AG09319 (cell line): ENCODE results near the gene GRIK2.

ENCODE experiments used
- DNase-seq: peaks from one replicate; pipeline ENCODE4 v3.0.0-alpha.2; 2010; ENCODE audit warnings: low read depth; ENCODE audit errors: extremely low read depth
- CTCF ChIP-seq: IDR thresholded peaks from 2 replicates; pipeline ENCODE4 v1.5.1; 2011; ENCODE audit warnings: low read depth, mild to moderate bottlenecking, inconsistent platforms, low read length, moderate library complexity

The GRIK2 gene

GRCh38 chr6:101668496-101669030 lies 275.1 kb downstream of the GRIK2 start:
- no peak for DNase-seq
- no peak for TF ChIP-seq CTCF

DNA sequence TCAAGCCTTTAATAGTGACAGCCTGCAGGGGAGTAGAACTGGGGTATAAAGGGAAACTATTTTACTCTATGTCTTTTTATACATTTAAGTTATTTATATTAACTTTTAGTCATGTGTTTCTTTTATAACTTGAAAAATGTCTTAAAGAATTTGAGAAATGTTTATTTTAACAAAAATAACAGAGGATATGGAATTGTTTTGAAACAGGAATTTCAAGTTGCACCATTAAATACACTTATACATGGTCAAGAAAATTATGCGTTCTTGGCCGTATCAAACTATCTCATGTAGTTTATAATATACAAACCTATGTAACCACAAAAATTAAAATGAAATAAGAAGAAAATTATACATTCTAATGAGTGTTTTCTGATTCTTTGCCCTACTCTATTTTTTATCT lies 282.7 kb downstream of the GRIK2 start:
- no peak for DNase-seq
- no peak for TF ChIP-seq CTCF

- no peak for TF ChIP-seq CTCF
- no peak for DNase-seq
Observed at GRCh38 chr6:101682937-101683336, 289.4 kb downstream of the GRIK2 start.

DNA sequence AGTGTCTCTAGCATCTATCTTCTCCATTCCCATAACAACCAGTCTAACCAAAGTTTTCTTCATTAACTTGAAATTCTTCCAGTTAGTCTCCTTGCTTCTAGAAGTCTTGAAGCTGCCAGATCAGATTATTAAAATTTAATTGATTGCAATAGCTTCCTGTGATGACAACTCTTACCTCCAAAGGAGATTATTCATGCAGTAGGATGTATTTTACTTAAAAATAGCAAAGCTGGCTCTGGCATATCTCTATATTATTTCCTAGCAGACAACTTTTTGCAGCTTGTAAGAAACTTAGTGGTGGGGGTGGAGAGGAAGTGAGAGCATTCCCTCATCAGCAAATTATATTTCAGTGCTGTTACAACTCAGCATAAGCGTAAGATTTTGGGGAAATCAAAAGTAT lies 290.4 kb downstream of the GRIK2 start:
- TF ChIP-seq CTCF: no peak
- DNase-seq: no peak

DNA sequence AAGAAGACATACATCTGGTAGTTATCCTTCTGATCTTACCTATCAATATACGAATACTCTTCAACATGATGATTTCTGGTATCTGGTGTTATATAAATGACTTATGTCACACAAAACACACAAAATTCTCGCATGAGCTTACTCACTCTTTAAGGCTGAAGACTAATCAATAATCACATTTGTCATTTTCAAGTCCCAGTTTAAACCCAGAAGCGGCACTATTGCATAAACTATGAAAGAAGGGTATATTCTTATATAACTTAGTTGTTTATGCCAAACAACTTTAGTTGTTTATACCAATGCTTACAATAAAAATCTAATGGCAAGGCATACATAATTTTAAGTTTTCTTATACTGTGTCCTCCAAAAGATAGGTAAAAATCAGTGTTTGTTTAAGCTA lies 293.1 kb downstream of the GRIK2 start:
- DNase-seq: no peak
- TF ChIP-seq CTCF: no peak

- DNase-seq: no peak
- no peak for TF ChIP-seq CTCF
Observed at GRCh38 chr6:101689156-101689555, 295.6 kb downstream of the GRIK2 start.

DNA sequence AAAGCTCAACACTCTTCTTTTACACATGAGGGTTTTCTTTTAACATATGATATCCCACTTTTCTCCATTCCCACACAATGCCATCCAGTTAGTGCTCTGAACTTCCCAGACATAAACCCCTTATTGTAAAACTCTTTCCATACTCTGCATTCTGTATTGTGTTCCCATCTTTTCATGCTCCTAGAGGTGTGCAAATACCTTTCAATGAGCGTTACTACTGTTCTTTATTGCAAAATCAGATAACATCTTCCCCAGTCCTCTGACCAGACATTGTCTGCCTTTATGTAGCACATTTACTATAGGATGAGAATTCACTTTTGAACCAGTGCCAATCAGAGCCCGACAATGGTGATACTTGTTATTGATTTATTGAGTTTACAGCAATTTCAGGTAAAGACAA lies 296.2 kb downstream of the GRIK2 start:
- DNase-seq: no peak
- no peak for TF ChIP-seq CTCF

DNA sequence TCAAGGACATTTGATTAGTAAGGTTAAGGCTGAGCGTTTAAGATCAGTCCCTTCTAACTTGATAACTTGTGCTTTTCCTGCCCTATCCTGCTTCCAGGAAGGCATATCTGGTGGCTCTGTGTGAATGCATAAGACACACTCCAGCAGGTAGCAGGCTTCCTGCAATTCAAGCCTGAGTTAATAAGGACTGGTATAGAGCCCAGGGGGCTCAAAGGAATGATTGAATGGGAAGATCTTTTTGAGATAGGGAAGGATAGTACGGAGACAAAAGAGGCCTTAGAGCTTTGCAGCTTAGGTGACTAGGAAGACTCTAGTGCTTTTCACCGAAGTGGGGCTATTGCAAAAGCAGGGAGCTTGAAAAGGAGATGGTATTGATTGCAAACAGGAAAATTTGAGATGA lies 307.1 kb downstream of the GRIK2 start:
- no peak for DNase-seq
- no peak for TF ChIP-seq CTCF
